HepG2 (cell line): Measurements from ENCODE around the gene CAST. TPM values are rescaled to one million over a fixed set of nuclear protein-coding genes. Genes with fewer than 3 reads are reported as not detected.

ENCODE experiments used
- CHD4 ChIP-seq: fragments of 200-600 bp; sonication (generic); IDR thresholded peaks from 2 replicates; pipeline ENCODE4 v1.7.0; 2017; ENCODE audit warnings: mild to moderate bottlenecking, low read length, borderline replicate concordance
- FOXA1 ChIP-seq, 2 experiments: fragments of 450-650 bp in 1 of 2; sonication (generic) in 1 of 2; formaldehyde crosslinking in 1 of 2; IDR thresholded peaks; 2 replicates each; pipeline versions ENCODE4 v1.4.0 to v1.6.1; 2016 to 2020; ENCODE audit warnings: missing genetic modification reagents in 1 of 2
- HDAC1 ChIP-seq: sonication (generic); formaldehyde crosslinking; IDR thresholded peaks from 2 replicates; pipeline ENCODE4 v1.5.1; 2020; ENCODE audit warnings: mild to moderate bottlenecking, missing genetic modification reagents
- JUNB ChIP-seq: sonication (generic); formaldehyde crosslinking; IDR thresholded peaks from 2 replicates; pipeline ENCODE4 v1.8.0; 2022; ENCODE audit warnings: missing genetic modification reagents, mild to moderate bottlenecking, borderline replicate concordance
- NR2C2 ChIP-seq: sonication (generic); formaldehyde crosslinking; IDR thresholded peaks from 2 replicates; pipeline ENCODE4 v1.4.0; 2020; ENCODE audit warnings: missing genetic modification reagents, mild to moderate bottlenecking, moderate library complexity, borderline replicate concordance
- NR2F1 ChIP-seq, 2 experiments: fragments of 450-650 bp in 1 of 2; formaldehyde crosslinking in 1 of 2; IDR thresholded peaks; 2 replicates each; pipeline versions ENCODE4 v1.5.0 to v1.6.1; 2016 to 2020; ENCODE audit warnings: mild to moderate bottlenecking in 1 of 2, missing compliant biosample characterization in 1 of 2, missing genetic modification reagents in 1 of 2, moderate library complexity in 1 of 2
- POLR2AphosphoS2 ChIP-seq: IDR thresholded peaks from 2 replicates; pipeline ENCODE4 v1.6.1; 2011; ENCODE audit warnings: low read depth, low read length, improper control_type of control experiment
- PRPF4 ChIP-seq: fragments of 200-400 bp; formaldehyde crosslinking; IDR thresholded peaks from 2 replicates; pipeline ENCODE4 v1.6.1; 2016; ENCODE audit warnings: low read length, low read depth; ENCODE audit not compliant: poor library complexity, severe bottlenecking
- RARG ChIP-seq: sonication (generic); formaldehyde crosslinking; IDR thresholded peaks from 2 replicates; pipeline ENCODE4 v1.4.0; 2020; ENCODE audit warnings: low read depth, mild to moderate bottlenecking, missing genetic modification reagents
- SP4 ChIP-seq: sonication (generic); formaldehyde crosslinking; IDR thresholded peaks from 2 replicates; pipeline ENCODE4 v1.8.1; 2023; ENCODE audit warnings: mild to moderate bottlenecking, missing genetic modification reagents
- SPEN ChIP-seq: sonication (generic); formaldehyde crosslinking; IDR thresholded peaks from 2 replicates; pipeline ENCODE4 v1.5.1; 2020; ENCODE audit warnings: low read depth, mild to moderate bottlenecking, missing genetic modification reagents
- ZBTB49 ChIP-seq: sonication (generic); formaldehyde crosslinking; IDR thresholded peaks from 2 replicates; pipeline ENCODE4 v1.4.0; 2020; ENCODE audit warnings: missing genetic modification reagents, borderline replicate concordance
- ZFX ChIP-seq: sonication (generic); formaldehyde crosslinking; IDR thresholded peaks from 2 replicates; pipeline ENCODE4 v1.4.0; 2020; ENCODE audit warnings: mild to moderate bottlenecking, low read depth, missing genetic modification reagents, moderate library complexity
- ZNF224 ChIP-seq: sonication (generic); formaldehyde crosslinking; IDR thresholded peaks from 2 replicates; pipeline ENCODE4 v1.5.0; 2020; ENCODE audit warnings: mild to moderate bottlenecking, missing genetic modification reagents
- ZNF225 ChIP-seq: sonication (generic); formaldehyde crosslinking; IDR thresholded peaks from 2 replicates; pipeline ENCODE4 v1.4.0; 2020; ENCODE audit warnings: mild to moderate bottlenecking, missing genetic modification reagents
- ZNF326 ChIP-seq: sonication (generic); formaldehyde crosslinking; IDR thresholded peaks from 2 replicates; pipeline ENCODE4 v1.4.0; 2020; ENCODE audit warnings: missing genetic modification reagents, borderline replicate concordance
- ZNF501 ChIP-seq: sonication (generic); formaldehyde crosslinking; IDR thresholded peaks from 2 replicates; pipeline ENCODE4 v1.5.1; 2020; ENCODE audit warnings: mild to moderate bottlenecking, moderate library complexity, missing genetic modification reagents
- ZNF605 ChIP-seq: sonication (generic); formaldehyde crosslinking; IDR thresholded peaks from 2 replicates; pipeline ENCODE4 v1.8.0; 2022; ENCODE audit warnings: mild to moderate bottlenecking, missing genetic modification reagents
- ZNF652 ChIP-seq: IDR thresholded peaks from 2 replicates; pipeline ENCODE4 v1.6.1; 2016; ENCODE audit warnings: low read depth, borderline replicate concordance
- ZNF691 ChIP-seq: sonication (generic); formaldehyde crosslinking; IDR thresholded peaks from 2 replicates; pipeline ENCODE4 v1.4.0; 2020; ENCODE audit warnings: missing genetic modification reagents, low read depth, mild to moderate bottlenecking, borderline replicate concordance
- polyA plus RNA-seq, 8 experiments: library from polyadenylated mRNA; depleted of rRNA in 3 of 8; stranded (reverse) in 7 of 8; unstranded in 1 of 8; fragments of >200 nt; fragmentation: Illumina TruSeq in 4 of 8; extraction: Trizol in 4 of 8; gene quantifications; 2 replicates each; pipeline versions ENCODE4 v1.2.1 to v1.2.3, GENCODE V29; 2011 to 2016; ENCODE audit warnings: low read depth in 4 of 8, missing spikeins in 1 of 8, mixed read lengths in 1 of 8; ENCODE audit not compliant: insufficient read depth in 1 of 8
- total RNA-seq, 5 experiments: library from RNA; depleted of rRNA; stranded (reverse); fragments of >200 nt; fragmentation: Illumina TruSeq; extraction: Trizol; gene quantifications; 2 replicates each; pipeline ENCODE4 v1.2.3, GENCODE V29; 2016; ENCODE audit warnings: low read depth in 1 of 5
- TF ChIP-seq, protein P1 (sequence below): IDR thresholded peaks from 2 replicates; pipeline ENCODE4 v1.6.1; 2018; ENCODE audit warnings: missing genetic modification reagents, mild to moderate bottlenecking, missing compliant biosample characterization

CAST gene
- total and polyA plus RNA-seq, 2 of the 13 experiments (the other 11 are each of a cell fraction or from before 2014, with no cell fraction given): 42.1 to 67.6 TPM

GRCh38 chr5:96702503-96703383, 40.6 kb downstream of the CAST start (continued):
- TF ChIP-seq NR2C2 (CRISPR knock-in tag) (peak; percentile 61), JUNB (CRISPR knock-in tag) (no peak), PRPF4 (no peak), RARG (CRISPR knock-in tag) (no peak), ZNF605 (CRISPR knock-in tag) (peak; percentile 95), ZBTB49 (CRISPR knock-in tag) (no peak), ZNF691 (CRISPR knock-in tag) (peak; percentile 28; the same call in 1 of the 2 replicates), ZNF652 (no peak), ZNF501 (peak; percentile 71), SP4 (peak; percentile 79), POLR2AphosphoS2 (no peak), HDAC1 (no peak), ZFX (peak; percentile 93), ZNF326 (CRISPR knock-in tag) (no peak), FOXA1 (IDR thresholded peaks at IDR 0.05) (no peak), FOXA1 (CRISPR knock-in tag; IDR thresholded peaks at IDR 0.05) (0 out of 2 replicates have a peak, but pooled peaks have one; percentile 2), ZNF225 (CRISPR knock-in tag) (peak; percentile 55; the same call in 1 of the 2 replicates), NR2F1 (CRISPR knock-in tag; IDR thresholded peaks at IDR 0.05) (no peak), SPEN (CRISPR knock-in tag) (no peak), CHD4 (no peak), ZNF224 (CRISPR knock-in tag) (0 out of 2 replicates have a peak, but pooled peaks have one; percentile 33)
- TF ChIP-seq, protein P1, sequence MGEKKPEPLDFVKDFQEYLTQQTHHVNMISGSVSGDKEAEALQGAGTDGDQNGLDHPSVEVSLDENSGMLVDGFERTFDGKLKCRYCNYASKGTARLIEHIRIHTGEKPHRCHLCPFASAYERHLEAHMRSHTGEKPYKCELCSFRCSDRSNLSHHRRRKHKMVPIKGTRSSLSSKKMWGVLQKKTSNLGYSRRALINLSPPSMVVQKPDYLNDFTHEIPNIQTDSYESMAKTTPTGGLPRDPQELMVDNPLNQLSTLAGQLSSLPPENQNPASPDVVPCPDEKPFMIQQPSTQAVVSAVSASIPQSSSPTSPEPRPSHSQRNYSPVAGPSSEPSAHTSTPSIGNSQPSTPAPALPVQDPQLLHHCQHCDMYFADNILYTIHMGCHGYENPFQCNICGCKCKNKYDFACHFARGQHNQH (CRISPR knock-in tag): no peak; the same call in 1 of the 2 replicates
